Measurements from ENCODE around the gene SLC16A8.

SLC16A8 gene

DNA sequence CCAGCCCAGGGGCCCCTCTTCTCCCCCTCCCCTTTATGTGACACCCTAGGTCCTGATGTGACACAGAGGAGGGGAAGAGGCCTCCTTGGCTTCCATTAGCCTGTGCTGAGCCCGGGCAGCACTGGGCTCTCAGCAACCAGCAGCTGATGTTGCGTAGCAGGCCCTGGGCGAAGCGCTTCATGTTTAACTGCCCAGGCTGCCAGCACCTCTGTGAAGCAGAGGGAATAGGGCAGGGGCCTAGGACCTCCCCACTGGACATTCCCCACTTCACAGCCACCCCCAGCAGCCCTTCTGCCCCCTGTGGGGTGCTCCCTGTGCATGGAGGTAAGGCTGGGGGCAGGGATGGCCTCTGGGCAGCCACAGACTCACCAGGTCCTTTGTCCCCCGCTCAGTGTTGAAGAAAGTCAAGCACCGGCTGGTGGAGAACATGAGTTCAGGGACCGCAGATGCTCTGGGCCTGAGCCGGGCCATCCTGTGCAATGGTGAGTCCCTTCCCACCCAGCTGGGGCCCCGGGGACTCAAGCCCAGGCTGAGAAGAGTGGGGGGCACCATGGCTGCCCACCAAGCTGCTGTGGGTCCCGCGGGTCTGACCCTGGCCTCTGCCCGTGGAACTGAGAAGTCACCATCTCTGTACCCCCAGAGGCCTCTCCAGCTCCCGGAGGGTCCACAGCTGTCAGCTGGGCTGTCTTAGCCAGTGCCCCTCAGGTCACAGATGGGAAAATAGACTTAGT is 15.2 kb downstream of the SLC16A8 start:
- peak overlapping the region; percentile 95 for H3K4me2 ChIP-seq (ENCODE audit: low read depth, low read length)
- no peaks in the 10 kb centered on the region for H4K20me1 ChIP-seq (ENCODE audit: insufficient read depth, low read length)
- peaks cover 30% of the 10 kb centered on the region for H3F3A ChIP-seq (ENCODE audit: insufficient read depth, low read length)
- H3K4me1 ChIP-seq (ENCODE audit: low read length) = peaks cover 37% of the 10 kb centered on the region
- H3K27me3 ChIP-seq (replicated peaks; ENCODE audit: insufficient read depth, low read length) = no peaks in the 10 kb centered on the region
- peaks cover 25% of the 10 kb centered on the region for H3K79me2 ChIP-seq (ENCODE audit: low read length)
- peak overlapping the region; percentile 56 for H3K4me3 ChIP-seq (ENCODE audit: low read length)
- H3K9me2 ChIP-seq (replicated peaks; ENCODE audit: insufficient read depth, low read length) = no peaks in the 10 kb centered on the region
- H3K9me3 ChIP-seq (replicated peaks; ENCODE audit: insufficient read depth, low read length) = no peaks in the 10 kb centered on the region
- no peaks in the 10 kb centered on the region for H3K36me3 ChIP-seq (replicated peaks; ENCODE audit: insufficient read depth, low read length)
- no peak for TF ChIP-seq EZH2 (optimal IDR thresholded peaks at IDR 0.05; ENCODE audit: low read depth, low read length)
- no peak for TF ChIP-seq EZH2phosphoT487 (IDR thresholded peaks at IDR 0.05; ENCODE audit: low read length)
- no peak for TF ChIP-seq CTCF (IDR thresholded peaks at IDR 0.05; ENCODE audit: low read length)
- peak overlapping the region; percentile 81 for H3K9ac ChIP-seq (ENCODE audit: low read length)
- H2AFZ ChIP-seq (ENCODE audit: low read length) = peak overlapping the region; percentile 46; the same call in 1 of the 2 replicates
- DNase-seq = no peak
- H3K27ac ChIP-seq (ENCODE audit: low read length) = peak overlapping the region; percentile 94

- Histone ChIP-seq H3K9me3 (replicated peaks; ENCODE audit: insufficient read depth, low read length) (no peaks in the 10 kb centered on the region), H3K27ac (ENCODE audit: low read length) (peak overlapping the region; percentile 94), H3K9me2 (replicated peaks; ENCODE audit: insufficient read depth, low read length) (no peaks in the 10 kb centered on the region), H2AFZ (ENCODE audit: low read length) (no peak overlapping the region), H3K36me3 (replicated peaks; ENCODE audit: insufficient read depth, low read length) (no peaks in the 10 kb centered on the region), H4K20me1 (ENCODE audit: insufficient read depth, low read length) (no peaks in the 10 kb centered on the region), H3K4me1 (ENCODE audit: low read length) (peaks cover 37% of the 10 kb centered on the region), H3K4me3 (ENCODE audit: low read length) (peak overlapping the region; percentile 56), H3K4me2 (ENCODE audit: low read depth, low read length) (peak overlapping the region; percentile 95), H3K27me3 (replicated peaks; ENCODE audit: insufficient read depth, low read length) (no peaks in the 10 kb centered on the region), H3K79me2 (ENCODE audit: low read length) (peaks cover 25% of the 10 kb centered on the region), H3K9ac (ENCODE audit: low read length) (peak overlapping the region; percentile 81), H3F3A (ENCODE audit: insufficient read depth, low read length) (peaks cover 30% of the 10 kb centered on the region)
- no peak for DNase-seq
- TF ChIP-seq CTCF (IDR thresholded peaks at IDR 0.05; ENCODE audit: low read length) = no peak
- TF ChIP-seq EZH2 (optimal IDR thresholded peaks at IDR 0.05; ENCODE audit: low read depth, low read length) = no peak
- TF ChIP-seq EZH2phosphoT487 (IDR thresholded peaks at IDR 0.05; ENCODE audit: low read length) = no peak
These were observed 16.1 kb downstream of the SLC16A8 start for GRCh38 chr22:38067761-38068360.

DNA sequence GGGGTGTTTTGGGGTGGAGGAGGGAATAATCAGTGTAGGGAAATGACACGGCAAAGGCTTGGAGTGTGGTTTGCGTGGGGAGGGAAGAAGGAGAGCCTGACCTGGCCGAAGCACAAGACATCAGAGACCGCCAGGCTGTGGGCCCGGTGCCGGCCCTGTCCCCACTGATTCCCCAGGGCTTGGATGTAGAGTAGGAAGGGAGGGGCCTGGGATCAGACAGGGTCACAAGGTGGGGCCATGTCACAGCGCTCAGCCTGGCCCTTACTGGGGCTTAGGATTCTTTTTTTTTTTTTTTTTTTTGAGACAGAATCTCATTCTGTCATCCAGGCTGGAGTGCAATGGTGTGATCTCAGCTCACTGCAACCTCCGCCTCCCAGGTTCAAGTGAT is 17.0 kb downstream of the SLC16A8 start:
- Histone ChIP-seq H3K4me1 (ENCODE audit: low read length) (peaks cover 37% of the 10 kb centered on the region), H3K9ac (ENCODE audit: low read length) (no peak overlapping the region), H3K79me2 (ENCODE audit: low read length) (peaks cover 25% of the 10 kb centered on the region), H3F3A (ENCODE audit: insufficient read depth, low read length) (peaks cover 30% of the 10 kb centered on the region), H3K36me3 (replicated peaks; ENCODE audit: insufficient read depth, low read length) (no peaks in the 10 kb centered on the region), H3K27ac (ENCODE audit: low read length) (no peak overlapping the region), H3K4me3 (ENCODE audit: low read length) (no peak overlapping the region), H3K9me2 (replicated peaks; ENCODE audit: insufficient read depth, low read length) (no peaks in the 10 kb centered on the region), H3K4me2 (ENCODE audit: low read depth, low read length) (no peak overlapping the region), H4K20me1 (ENCODE audit: insufficient read depth, low read length) (no peaks in the 10 kb centered on the region), H2AFZ (ENCODE audit: low read length) (no peak overlapping the region), H3K9me3 (replicated peaks; ENCODE audit: insufficient read depth, low read length) (no peaks in the 10 kb centered on the region), H3K27me3 (replicated peaks; ENCODE audit: insufficient read depth, low read length) (no peaks in the 10 kb centered on the region)
- no peak for TF ChIP-seq CTCF (IDR thresholded peaks at IDR 0.05; ENCODE audit: low read length)
- no peak for TF ChIP-seq EZH2 (optimal IDR thresholded peaks at IDR 0.05; ENCODE audit: low read depth, low read length)
- TF ChIP-seq EZH2phosphoT487 (IDR thresholded peaks at IDR 0.05; ENCODE audit: low read length) = no peak
- DNase-seq = no peak
